Activated CD8-positive, alpha-beta memory T cell treated with anti-CD3 and anti-CD28 coated beads for 24 hours (primary cell): Measurements from ENCODE around the gene RYR2.
"Not testable (repeated sequence)": the region's sequence is repeated elsewhere in the genome, so short reads cannot be mapped to it uniquely, and the experiment has no call there.

Experiments
- DNase-seq: peaks from one replicate; pipeline ENCODE4 v3.0.0-alpha.2; 2020

RYR2 gene

DNA sequence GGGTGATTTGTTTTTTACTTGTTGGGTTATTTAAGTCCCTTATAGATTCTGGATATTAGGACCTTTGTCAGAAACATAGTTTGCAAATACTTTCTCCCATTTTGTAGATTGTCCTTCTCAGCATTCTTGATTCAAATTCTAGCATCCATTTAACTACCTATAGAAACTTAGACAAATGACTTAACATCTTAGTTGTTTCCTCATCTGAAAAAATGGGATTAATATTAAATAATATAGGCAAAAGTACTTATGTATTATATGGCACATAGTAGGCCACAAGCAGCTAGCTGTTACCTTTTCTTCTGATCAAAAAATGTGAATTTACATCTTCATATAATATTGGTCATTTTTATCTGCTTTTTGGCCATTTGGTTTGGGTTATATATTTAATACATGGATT is 541.3 kb downstream of the RYR2 start:
- DNase-seq: no peak

DNA sequence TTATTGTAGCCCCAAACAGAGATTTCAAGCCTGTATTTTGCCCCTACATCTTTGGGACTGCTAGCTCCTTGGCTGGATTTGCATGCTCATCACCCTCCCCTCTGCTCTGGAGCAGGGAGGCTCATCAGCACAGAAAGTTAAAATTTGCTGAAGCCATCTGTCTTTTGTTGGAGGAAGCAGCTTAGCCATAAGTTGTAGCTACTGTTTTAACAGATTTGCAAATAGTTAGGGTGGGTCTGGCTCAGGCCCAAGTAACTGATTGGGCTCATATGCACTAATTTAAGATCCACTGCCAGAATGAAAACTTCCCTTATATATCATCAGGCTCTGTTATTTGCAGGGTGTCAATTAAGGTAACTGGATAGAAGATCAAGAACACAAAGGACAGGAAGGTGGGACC is 541.8 kb downstream of the RYR2 start:
- no peak for DNase-seq

DNA sequence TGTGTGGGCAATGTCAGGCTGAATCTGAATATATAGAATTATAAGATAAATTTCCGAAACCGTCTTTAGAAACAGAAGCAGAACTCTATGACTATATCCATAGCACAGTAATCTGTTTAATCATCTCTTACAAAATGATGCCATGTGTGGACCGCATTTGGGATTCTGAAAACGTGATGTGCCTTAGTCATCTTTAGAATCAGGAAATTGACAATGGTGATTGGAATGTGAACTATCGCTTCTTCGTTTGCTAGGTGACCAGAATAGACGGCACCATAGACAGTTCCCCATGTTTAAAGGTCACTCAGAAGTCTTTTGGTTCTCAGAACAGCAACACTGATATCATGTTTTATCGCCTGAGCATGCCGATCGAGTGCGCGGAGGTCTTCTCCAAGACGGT is 548.4 kb downstream of the RYR2 start:
- DNase-seq: no peak

DNA sequence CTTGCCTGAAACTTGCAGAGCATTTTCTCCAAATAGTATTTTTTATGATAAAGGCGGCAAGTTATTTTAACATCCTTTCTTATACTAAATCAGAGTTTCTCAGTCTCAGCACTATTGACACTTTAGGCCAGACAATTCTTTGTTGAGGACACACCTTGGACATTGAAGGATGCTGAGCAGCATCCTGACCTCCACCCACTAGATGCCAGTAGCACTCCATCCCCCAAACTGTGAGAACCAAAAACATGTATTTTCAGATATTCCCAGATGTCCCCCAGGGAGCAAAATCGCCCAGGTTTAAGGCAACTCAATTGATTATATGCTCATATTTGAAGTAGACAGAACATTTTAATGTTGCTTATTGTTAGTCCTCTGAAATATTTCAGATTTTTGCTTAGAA is 549.4 kb downstream of the RYR2 start:
- no peak for DNase-seq

DNA sequence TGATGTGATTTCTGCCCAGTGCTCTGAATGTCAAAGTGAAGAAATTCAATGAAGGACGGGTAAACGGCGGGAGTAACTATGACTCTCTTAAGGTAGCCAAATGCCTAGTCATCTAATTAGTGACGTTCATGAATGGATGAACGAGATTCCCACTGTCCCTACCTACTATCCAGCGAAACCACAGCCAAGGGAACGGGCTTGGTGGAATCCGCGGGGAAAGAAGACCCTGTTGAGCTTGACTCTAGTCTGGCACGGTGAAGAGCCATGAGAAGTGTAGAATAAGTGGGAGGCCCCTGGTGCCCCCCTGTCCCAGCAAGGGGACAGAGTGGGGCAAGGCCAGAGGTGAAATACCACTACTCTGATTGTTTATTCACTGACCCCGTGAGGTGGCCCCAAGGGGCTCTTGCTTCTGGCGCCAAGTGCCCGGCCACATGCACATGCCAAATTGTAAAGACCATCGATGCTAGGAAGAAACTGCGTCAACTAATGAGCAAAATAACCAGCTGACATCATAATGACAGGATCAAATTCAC is 561.1 kb downstream of the RYR2 start:
- not testable (repeated sequence) for DNase-seq

DNA sequence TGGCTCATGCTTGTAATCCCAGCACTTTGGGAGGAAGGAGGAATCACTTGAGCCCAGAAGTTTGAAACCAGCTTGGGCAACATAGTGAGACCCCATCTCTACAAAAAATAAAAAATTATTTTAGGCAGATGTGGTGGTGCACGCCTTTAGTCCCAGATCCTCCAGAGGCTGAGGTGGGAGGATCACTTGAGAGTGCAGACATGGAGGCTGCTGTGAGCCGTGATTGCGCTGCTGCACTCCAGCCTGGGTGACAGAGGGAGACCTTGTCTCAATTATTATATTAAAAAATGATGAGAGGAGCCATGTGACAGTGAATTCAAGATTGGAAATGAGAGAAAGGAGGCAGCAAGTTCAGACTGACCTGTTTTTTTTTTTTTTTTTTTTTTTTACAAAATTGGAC is 566.4 kb downstream of the RYR2 start:
- no peak for DNase-seq

DNA sequence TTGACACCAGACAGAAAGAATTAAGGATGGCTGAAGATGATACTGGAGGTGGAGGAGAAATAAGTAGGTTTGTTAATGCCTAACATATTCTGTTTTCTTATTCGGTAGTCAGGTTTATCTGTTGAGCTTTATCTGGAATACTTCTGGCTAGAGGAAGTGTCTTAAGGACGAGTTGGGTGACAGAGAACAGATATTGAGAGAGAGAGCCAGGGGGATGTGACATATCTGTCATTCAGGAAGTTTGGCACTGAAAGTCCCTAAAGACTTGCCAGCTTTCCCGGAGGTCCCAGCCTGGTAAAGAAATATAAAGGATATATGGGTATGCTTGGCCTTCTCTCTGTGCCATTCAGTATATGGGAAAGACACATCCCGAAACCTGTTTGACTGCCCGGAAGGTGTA is 568.2 kb downstream of the RYR2 start:
- no peak for DNase-seq

DNA sequence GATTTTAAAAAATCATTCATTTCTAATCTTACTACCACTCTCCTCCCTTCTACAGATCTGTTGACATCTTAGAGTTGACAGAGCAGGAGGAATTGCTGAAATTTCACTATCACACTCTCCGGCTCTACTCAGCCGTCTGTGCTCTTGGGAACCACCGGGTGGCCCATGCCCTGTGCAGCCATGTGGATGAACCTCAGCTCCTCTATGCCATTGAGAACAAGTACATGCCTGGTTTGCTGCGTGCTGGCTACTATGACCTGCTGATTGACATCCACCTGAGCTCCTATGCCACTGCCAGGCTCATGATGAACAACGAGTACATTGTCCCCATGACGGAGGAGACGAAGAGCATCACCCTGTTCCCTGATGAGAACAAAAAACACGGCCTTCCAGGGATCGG is 572.0 kb downstream of the RYR2 start:
- no peak for DNase-seq

DNA sequence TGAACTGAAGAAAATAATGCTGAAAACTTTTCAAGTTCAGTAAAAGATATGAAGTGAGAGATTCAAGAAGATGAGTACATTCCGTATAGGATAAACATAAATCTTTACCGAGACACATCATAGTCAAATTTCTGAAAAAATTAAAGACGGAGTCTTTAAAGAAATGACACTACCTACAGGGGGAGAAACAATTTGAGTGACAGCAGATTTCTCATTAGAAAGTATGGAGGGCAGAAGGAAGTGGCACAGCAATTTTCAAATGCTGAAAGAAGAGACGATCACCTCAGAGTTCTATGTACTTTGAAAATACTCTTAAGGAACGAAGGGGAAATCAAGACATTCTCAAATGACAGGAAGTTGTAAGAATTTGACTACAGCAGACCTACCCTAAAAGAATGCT is 577.6 kb downstream of the RYR2 start:
- no peak for DNase-seq

DNA sequence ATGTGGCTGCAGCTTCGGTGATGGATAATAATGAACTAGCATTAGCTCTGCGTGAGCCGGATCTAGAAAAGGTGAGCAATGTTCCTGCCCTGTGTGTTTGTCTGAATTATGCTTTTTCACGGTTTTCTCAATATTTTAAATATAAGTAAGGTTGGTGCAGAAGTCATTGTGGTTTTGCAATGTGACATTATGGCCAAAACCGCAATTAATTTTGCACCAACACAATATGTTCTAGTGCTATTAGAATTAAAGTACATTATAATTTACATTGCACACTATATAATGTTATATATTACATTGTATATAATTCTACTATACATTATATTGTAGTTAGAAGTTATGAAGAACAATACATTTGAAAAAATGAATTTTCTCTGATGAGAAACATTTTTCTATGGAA is 592.9 kb downstream of the RYR2 start:
- no peak for DNase-seq

DNA sequence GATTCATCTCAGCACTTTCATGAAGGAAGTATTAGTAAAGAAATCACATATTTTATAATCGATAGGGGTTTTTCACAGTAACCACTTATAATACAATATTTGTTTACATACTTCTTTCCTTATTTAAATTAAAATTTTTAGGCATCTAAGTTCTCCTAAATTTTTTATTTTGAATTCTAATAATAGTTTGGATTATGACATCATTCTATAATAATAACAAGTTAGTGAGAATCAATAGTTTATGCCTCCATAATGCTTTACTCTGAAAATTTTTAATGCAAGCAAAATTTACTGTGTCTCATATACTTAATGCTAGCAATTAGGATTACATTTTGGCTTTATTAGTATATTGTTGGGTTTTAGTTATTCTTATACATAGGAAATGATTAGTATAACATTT is 596.6 kb downstream of the RYR2 start:
- DNase-seq: no peak

DNA sequence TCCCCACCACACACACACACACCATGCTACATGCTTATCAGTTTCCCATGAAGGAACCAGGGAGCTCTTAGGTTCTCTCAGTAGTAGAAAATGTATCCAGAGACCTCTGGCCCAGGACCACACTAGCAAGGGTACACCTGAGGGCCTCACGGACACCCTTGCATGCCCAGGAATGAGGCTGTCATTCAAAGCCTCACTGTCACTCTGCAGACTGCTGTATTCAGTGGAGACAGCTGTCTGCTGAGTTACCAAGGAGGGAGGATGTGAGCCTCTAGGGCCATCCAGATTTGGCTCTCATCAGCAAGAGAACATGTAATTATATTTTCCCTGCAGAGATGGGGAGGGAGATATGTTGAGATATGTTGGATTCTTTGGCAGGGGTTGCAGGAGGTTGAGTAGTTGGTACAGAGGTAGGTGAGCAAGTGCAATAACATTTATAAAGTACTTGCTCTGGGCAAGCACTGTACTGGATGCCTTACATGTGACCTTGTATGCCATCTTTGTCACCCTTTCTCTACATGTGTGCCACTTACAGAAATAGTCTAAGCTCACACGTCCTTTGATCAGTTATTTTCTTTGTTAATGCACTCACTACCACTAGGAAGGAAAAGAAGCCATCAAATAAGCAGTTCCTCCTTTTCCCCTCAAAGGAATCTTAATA is 598.2 kb downstream of the RYR2 start:
- DNase-seq: no peak

DNA sequence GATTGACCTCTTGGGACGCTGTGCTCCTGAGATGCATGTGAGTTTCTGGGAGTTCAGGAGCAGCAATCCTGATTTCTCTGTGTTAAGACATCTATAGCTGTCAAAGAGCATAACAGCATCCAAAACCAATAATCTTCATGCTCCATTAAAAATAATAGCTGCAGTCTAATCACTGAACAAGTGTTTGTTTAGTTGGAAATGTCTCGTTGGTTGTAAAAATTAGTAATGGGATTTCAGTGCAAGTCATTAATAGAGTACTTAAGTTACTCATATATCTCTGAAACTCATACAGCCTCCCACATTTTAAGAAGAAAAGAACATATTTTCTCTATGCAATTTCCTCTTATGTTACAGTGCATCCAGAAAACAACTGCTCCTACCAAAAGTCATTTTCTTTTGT is 599.0 kb downstream of the RYR2 start:
- no peak for DNase-seq

DNA sequence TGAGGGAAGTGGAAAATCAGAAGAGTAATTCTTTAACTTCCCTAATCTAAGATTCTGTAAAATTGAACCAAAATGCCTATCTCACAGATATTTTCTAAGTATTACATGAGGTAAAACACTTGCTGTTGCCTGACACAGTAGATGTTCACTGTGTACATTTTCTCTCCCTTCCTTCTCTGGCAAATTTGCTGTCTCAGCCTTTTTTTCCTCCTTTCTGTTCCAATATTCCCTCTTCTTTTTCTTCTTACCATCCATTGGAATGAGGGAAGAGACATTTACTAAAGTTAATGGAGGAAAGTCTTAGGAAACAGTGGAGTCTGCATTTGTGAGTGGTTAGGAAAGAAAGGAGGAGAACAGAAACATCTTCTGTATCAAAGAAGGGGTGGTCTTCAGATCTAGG is 608.8 kb downstream of the RYR2 start:
- no peak for DNase-seq

DNA sequence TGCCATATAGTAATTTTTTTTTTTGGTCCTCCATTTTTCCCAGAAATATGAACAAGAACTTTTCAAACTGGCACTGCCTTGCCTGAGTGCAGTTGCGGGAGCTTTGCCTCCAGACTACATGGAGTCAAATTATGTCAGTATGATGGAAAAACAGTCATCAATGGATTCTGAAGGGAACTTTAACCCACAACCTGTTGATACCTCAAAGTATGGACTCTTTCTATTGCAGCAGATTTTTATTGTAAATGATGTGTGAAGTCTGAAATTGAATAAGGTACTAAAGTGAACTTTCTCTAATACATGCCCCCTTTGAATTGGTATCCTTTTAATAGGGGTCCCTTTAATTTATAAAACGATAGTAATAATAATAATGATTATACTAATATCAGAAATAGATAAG is 613.8 kb downstream of the RYR2 start:
- no peak for DNase-seq

DNA sequence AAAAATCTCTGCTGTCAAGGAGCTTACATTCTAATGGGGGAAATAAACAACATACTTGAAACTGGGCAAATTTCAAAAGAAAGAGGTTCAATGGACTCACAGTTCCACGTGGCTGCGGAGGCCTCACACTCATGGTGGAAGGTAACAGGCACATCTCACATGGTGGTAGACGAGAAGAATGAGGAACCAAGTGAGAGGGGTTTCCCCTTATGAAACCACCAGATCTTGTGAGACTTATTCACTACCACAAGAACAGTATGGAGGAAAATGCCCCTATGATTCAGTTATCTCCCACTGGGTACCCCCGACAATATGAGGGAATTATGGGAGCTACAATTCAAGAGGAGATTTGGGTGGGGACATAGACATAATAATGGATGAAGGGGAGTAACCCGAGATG is 622.4 kb downstream of the RYR2 start:
- DNase-seq: no peak

DNA sequence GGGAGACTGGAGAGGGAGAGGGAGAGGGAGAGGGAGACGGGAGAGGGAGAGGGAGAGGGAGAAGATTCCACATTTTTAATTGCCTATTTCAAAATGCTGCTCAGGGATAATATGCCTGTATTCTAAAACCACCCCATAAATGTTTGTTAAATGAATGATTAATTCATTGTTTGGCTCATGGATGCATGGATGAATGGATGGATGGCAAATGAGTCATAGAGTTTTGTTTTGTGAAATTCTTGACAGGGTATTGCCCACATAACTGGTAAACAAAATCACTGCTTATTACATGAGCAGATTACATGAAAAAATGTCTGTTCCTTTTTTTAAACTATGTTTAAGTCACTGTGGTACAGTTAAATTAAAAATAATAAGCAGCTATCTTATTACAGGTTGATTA is 628.3 kb downstream of the RYR2 start:
- DNase-seq: no peak

DNA sequence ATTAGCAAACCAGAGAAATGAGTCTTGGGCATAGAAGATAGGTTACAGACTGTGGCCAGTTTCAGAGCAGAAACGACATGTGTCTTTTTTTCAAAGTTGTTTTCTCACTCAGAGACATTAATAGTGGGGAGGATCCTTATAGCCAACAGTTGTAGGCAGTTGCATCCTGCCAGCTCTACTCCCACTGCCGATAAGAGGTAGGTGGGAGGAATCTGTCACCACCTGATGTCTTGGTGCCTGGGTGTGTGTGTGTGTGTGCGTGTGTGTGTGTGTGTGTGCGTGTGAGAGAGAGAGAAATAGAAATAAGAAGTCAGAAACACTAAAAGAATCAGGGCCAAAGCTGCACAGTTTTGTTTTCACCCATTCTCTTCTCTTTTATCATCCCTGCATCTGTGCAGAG is 629.3 kb downstream of the RYR2 start:
- DNase-seq: no peak

DNA sequence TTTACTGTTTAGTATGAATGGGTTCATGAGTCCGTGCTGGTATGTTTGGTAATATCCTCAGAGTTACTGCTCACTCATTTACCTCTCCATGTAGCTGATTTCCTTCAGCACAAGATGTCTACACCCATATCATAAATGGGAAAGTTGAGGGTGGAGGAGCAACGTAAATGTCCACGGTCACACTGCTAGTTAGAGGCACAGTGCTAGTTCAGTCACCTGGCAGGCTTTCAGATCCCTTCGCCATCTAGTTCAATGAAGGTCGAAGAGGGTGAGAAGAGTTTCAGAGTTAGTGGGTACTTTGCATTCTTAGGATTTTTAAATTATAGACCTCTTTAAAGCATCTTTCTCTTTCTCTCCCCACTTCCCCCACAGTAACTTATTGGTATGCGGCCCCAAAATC is 630.0 kb downstream of the RYR2 start:
- DNase-seq: no peak

DNA sequence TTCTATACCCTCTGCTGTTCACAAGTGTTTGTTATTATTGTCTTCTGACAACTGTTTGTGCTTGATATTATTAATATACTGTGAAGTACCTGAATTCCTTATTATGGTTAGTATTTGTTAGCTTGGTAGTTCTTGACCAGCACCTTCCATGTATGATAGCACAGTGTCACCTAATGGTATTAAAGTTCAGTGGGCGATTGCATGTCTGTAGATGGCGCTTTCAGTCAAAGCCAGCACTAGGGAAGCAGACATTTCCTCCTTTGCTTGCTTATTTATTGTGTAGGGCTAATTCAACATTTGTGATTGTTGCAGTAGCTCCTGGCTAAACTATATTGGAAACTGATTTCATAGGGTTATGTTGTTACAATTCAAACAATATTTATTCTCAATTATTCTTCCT is 630.8 kb downstream of the RYR2 start:
- no peak for DNase-seq

DNA sequence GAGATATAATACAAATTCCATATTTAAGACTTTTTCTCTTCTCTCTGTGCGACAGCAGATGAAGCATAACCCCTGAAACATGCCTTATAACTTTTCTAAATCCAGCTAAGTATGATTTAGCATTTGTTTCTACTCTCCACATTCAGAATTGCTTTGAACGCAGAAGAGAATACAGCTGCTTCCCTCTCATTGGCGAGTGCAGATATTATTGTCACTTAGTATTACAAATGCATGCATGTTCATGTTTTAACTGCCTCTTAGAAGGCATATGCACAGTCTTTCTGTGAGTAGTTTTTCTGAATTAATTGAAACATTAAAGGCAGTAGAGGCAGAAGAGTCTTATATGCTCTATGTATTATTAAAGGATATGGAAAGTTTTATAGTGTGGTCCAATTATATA is 631.6 kb downstream of the RYR2 start:
- DNase-seq: no peak

DNA sequence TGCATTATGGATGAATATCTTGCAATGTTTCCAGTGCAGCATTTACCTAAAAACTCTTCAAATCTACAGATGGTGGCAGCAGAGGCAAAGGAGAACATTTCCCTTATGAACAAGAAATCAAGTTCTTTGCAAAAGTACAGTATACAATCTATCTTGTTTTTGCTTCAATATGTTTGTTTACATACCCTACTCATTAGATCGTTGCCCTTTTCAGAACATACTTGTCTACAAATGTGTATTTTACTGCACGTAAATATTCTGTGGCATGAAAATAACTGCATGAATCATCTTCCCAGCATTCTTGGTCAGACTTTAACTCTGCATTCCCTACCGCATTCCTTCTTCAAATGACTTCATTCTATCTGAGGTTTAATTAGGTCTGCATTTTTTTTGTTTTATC is 636.0 kb downstream of the RYR2 start:
- DNase-seq: no peak

DNA sequence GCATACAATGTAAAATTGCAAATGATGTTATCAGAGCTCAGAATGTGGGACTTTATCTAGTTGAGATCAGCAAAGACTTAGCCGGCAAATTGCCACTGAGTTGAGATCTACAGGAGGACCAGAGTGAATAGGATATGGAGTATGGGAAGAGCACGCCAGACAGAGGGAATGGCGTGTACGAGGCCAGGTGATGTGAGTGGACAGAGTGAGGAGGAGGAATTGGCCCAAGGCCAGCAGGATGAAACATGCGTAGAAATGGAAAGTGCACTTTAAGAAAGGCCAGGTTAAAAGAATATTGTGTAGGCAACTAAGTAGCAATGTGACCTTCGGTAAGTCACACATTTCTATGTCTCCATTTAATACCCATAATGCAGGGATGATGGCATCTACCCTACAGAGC is 637.7 kb downstream of the RYR2 start:
- no peak for DNase-seq

DNA sequence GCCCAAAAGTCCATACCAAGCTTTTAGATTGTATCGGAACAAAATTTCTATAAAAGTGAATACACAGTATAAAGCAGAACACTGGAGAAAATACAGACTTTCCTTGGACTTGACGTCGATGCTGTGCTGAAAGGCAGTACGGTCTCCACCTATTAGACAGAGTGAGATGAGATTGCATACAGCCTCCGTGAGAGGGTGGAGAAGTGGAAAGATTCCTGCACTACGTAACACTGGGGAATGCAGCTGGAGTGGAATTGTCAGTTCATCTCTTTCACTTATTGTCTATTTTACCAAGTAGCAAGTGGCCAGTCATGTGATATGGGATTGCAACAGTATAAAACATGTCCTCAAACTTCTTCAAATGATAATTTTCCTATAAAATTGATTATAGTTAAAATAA is 639.2 kb downstream of the RYR2 start:
- DNase-seq: no peak

DNA sequence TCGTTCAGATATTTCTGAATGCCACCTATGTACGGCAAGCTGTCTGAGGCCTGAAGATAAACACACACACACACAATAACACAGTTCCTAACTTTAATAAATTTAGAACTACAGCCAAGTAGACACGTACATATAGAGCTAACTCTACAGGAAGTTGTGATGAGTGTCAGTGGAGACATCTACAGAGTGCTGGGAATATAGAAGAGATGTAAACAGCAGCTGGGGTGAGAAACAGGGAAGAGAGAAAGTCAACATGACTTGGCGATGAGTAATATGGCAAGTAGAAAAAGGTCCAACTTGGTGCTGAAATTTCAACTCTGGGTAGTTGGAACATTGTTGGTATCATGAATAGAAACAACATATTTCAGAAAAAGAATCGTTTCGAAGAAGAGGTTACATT is 642.3 kb downstream of the RYR2 start:
- no peak for DNase-seq

DNA sequence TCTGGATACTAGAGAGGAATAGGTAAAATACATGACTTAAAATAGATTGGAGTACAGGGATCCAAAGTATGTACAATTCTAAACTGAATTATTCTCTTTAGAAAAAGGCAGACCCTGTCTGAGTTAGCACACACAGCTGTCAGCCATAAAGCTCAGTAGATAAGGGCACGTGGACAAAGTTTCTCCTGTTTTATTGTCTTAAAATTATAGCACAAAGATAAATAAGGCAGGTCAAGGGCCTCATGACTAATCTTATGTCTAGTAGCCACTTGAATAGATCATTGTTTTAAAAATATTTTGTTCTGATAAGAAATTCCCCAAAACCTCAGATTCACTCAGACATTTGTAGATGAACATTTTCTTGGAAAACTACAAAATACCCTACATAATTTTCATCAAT is 643.6 kb downstream of the RYR2 start:
- no peak for DNase-seq
